Panc1 (cell line): ENCODE data around the gene BANF1. TPM values are rescaled to one million over a fixed set of nuclear protein-coding genes. Genes with fewer than 3 reads are reported as not detected.

Source experiments
- ATAC-seq: fragments of 200-7000 bp; cut with Tn5 transposase; 2 replicates; pipeline ENCODE4 v1.9.1; 2020; ENCODE audit warnings: mild to moderate bottlenecking, moderate library complexity
- BruUV-seq: library from RNA; stranded (reverse); fragments of 400-500 nt; replicated peaks from 2 replicates; lab custom pipeline; 2021; lab: Mats Ljungman, UMichigan
- CTCF ChIA-PET: fragments of 300-600 bp; sonication (Branson Sonifier 250); formaldehyde crosslinking; loops from one replicate; lab custom pipeline; 2022; ENCODE audit warnings: antibody characterized with exemption; lab: Charles Lee
- POLR2A ChIA-PET: fragments of 300-600 bp; sonication (Branson Sonifier 250); formaldehyde crosslinking; loops from one replicate; lab custom pipeline; 2022; ENCODE audit warnings: antibody characterized with exemption; lab: Charles Lee
- DNase-seq: peaks from one replicate; pipeline ENCODE4 v3.0.0-alpha.2; 2010; ENCODE audit warnings: low read depth, low spot score
- H3K27ac ChIP-seq: 2 replicates; pipeline ENCODE4 v1.5.1; 2011; ENCODE audit warnings: mild to moderate bottlenecking, low read length, inconsistent platforms
- H3K27me3 ChIP-seq: fragments of 200-500 bp; sonication (Bioruptor generic); 2 replicates; pipeline ENCODE4 v1.6.0; 2014; ENCODE audit warnings: low read length, inconsistent platforms; ENCODE audit not compliant: control insufficient read depth, insufficient read depth
- H3K36me3 ChIP-seq: fragments of 200-500 bp; sonication (Bioruptor generic); 2 replicates; pipeline ENCODE4 v1.5.1; 2014; ENCODE audit warnings: inconsistent platforms, mild to moderate bottlenecking, low read length, moderate library complexity; ENCODE audit not compliant: control insufficient read depth, insufficient read depth
- H3K4me1 ChIP-seq: 2 replicates; pipeline ENCODE4 v1.5.1; 2011; ENCODE audit warnings: inconsistent platforms, mild to moderate bottlenecking, low read length, moderate library complexity; ENCODE audit not compliant: control insufficient read depth, insufficient read depth
- H3K4me3 ChIP-seq, 2 experiments: 2 replicates each; pipeline ENCODE4 v1.5.1; 2011 to 2012; ENCODE audit warnings: low read depth in 2 of 2, low read length in 2 of 2, mild to moderate bottlenecking in 2 of 2, inconsistent platforms in 1 of 2, moderate library complexity in 1 of 2
- H3K9me3 ChIP-seq: fragments of 200-500 bp; sonication (Bioruptor generic); 2 replicates; pipeline ENCODE4 v1.5.1; 2014; ENCODE audit warnings: low read depth, mild to moderate bottlenecking, inconsistent platforms, low read length, moderate library complexity; ENCODE audit not compliant: control insufficient read depth, insufficient read depth
- CTCF ChIP-seq: fragments of 450-650 bp; IDR thresholded peaks from 2 replicates; pipeline ENCODE4 v1.5.1; 2017; ENCODE audit warnings: mild to moderate bottlenecking
- POLR2AphosphoS5 ChIP-seq: IDR thresholded peaks from 2 replicates; pipeline ENCODE4 v1.6.1; 2012; ENCODE audit warnings: mild to moderate bottlenecking, low read depth, low read length, moderate library complexity
- REST ChIP-seq, 2 experiments: IDR thresholded peaks; 2 replicates each; pipeline ENCODE4 v1.6.1; 2011 to 2012; ENCODE audit warnings: low read depth in 2 of 2, control low read depth in 1 of 2, low read length in 1 of 2, mild to moderate bottlenecking in 1 of 2, moderate library complexity in 1 of 2; ENCODE audit not compliant: insufficient read depth in 1 of 2
- SIN3A ChIP-seq: IDR thresholded peaks from 2 replicates; pipeline ENCODE4 v1.6.1; 2012; ENCODE audit warnings: low read depth, mild to moderate bottlenecking, low read length, moderate library complexity, borderline replicate concordance; ENCODE audit not compliant: insufficient read depth
- TCF7L2 ChIP-seq: IDR thresholded peaks from 2 replicates; pipeline ENCODE4 v1.6.1; 2011; ENCODE audit warnings: mild to moderate bottlenecking, low read depth, low read length, inconsistent platforms
- in situ Hi-C: cut with HindIII; loops from 2 replicates; pipeline ENCODE4 v1.10.0; 2016; ENCODE audit warnings: low sequenced_read_pairs, low pct_unique_long_range_greater_than_20kb
- intact Hi-C: fragments of 100-400 bp; cut with micrococcal nuclease; formaldehyde crosslinking; loops from one replicate; pipeline ENCODE4 v1.10.0; 2022; ENCODE audit not compliant: unreplicated experiment
- total RNA-seq: library from RNA; stranded (reverse); gene quantifications from one replicate; pipeline ENCODE4 v1.2.1, GENCODE V29; 2021; ENCODE audit not compliant: unreplicated experiment

BANF1 gene
- total RNA-seq, 1 experiment from 2014 or later = 494 TPM

- CTCF ChIA-PET = interaction anchor here (0.6 kb wide), 1 partner anchor 285 kb away, joined by 7 read pairs; no protein-coding TSS in a partner anchor
- POLR2A ChIA-PET = no interaction called here
- H3K27me3 ChIP-seq = no peaks in the 10 kb centered on the region
- ATAC-seq (no peak), DNase-seq (no peak)
- no TSS peak for BruUV-seq
- no peaks in the 10 kb centered on the region for H3K36me3 ChIP-seq
- no peak within 1 kb of the TSS for H3K27ac ChIP-seq
- H3K4me3 ChIP-seq = no peak within 1 kb of the TSS
- intact Hi-C loops (no loop called here), in situ Hi-C loops (no loop called here)
- H3K9me3 ChIP-seq = no peaks in the 10 kb centered on the region
- TF ChIP-seq CTCF (no peak), TCF7L2 (no peak), SIN3A (no peak), REST (IDR thresholded peaks at IDR 0.05; ENCODE audit: insufficient read depth in 1 of 2, low read depth in 2 of 2, low read length in 1 of 2) (no peak), POLR2AphosphoS5 (no peak)
- H3K4me1 ChIP-seq = peaks cover 37% of the 10 kb centered on the region
These were observed 9.5 kb downstream of the BANF1 start, which contains the start of gene CST6 for GRCh38 chr11:66011785-66012303. Gene CST6, plus strand, starts transcription at chr11:66012008. Its CDS starts 37 bp downstream, at chr11:66012045.

- no TSS peak for BruUV-seq
- Histone ChIP-seq H3K36me3 (no peaks in the 10 kb centered on the region), H3K27me3 (no peaks in the 10 kb centered on the region), H3K27ac (no peak overlapping the region), H3K4me1 (peaks cover 31% of the 10 kb centered on the region), H3K9me3 (no peaks in the 10 kb centered on the region), H3K4me3 (no peak overlapping the region)
- in situ Hi-C loops = no loop called here
- no peak for TF ChIP-seq SIN3A
- no peak for TF ChIP-seq CTCF
- TF ChIP-seq REST (IDR thresholded peaks at IDR 0.05; ENCODE audit: insufficient read depth in 1 of 2, low read depth in 2 of 2, low read length in 1 of 2) = no peak
- TF ChIP-seq TCF7L2 = no peak
- TF ChIP-seq POLR2AphosphoS5 = no peak
- intact Hi-C loops = no loop called here
- ChIA-PET CTCF (interaction anchor here (1.0 kb wide), 1 partner anchor 39 kb away, joined by 3 read pairs; no protein-coding TSS in a partner anchor), POLR2A (no interaction called here)
- DNase-seq (no peak), ATAC-seq (no peak)
These were observed 10.2 kb downstream of the BANF1 start for GRCh38 chr11:66012371-66012945.
